Transverse colon (tissue), 4 donors: ENCODE data around the gene AOPEP. TPM values are rescaled to one million over a fixed set of nuclear protein-coding genes. Genes with fewer than 3 reads are reported as not detected.

Experiments
- DNase-seq: peaks from one replicate; pipeline ENCODE4 v3.0.0-alpha.2; 2019
- H3K27ac ChIP-seq, 4 donors: fragments of 200-600 bp; sonication (generic); 2 replicates each; pipeline ENCODE4 v1.5.1; 2016 to 2018; ENCODE audit warnings: inconsistent platforms in 4 of 4
- H3K27me3 ChIP-seq: fragments of 200-600 bp; sonication (generic); 2 replicates; pipeline ENCODE4 v1.5.1; 2017; ENCODE audit warnings: inconsistent platforms
- H3K36me3 ChIP-seq, 4 donors: fragments of 200-600 bp; sonication (generic); 2 replicates each; pipeline ENCODE4 v1.5.1; 2017 to 2019; ENCODE audit warnings: inconsistent platforms in 4 of 4
- H3K4me1 ChIP-seq, 4 donors: fragments of 200-600 bp; sonication (generic); 2 replicates each; pipeline ENCODE4 v1.5.1; 2017 to 2020; ENCODE audit warnings: inconsistent platforms in 4 of 4
- H3K4me3 ChIP-seq, 4 donors: fragments of 200-600 bp; sonication (generic); 1 replicate in 1 of 4; 2 replicates in 3 of 4; pipeline versions ENCODE4 v1.5.1 to v1.6.1; 2017 to 2019; ENCODE audit warnings: inconsistent platforms in 4 of 4
- H3K9me3 ChIP-seq, 2 donors: fragments of 200-600 bp; sonication (generic); 2 replicates each; pipeline ENCODE4 v1.5.1; 2017 to 2019; ENCODE audit warnings: inconsistent platforms in 2 of 2
- CTCF ChIP-seq, 5 experiments: fragments of 200-600 bp in 3 of 5; fragments of 450-650 bp in 2 of 5; sonication (generic) in 3 of 5; IDR thresholded peaks; 1 replicate in 2 of 5; 2 replicates in 3 of 5; pipeline ENCODE4 v1.5.1; 2016 to 2017; ENCODE audit warnings: antibody characterized with exemption in 5 of 5, inconsistent platforms in 3 of 5, mild to moderate bottlenecking in 2 of 5, moderate library complexity in 1 of 5
- EP300 ChIP-seq: sonication (generic); formaldehyde crosslinking; IDR thresholded peaks from one replicate; pipeline ENCODE4 v1.6.1; 2017; ENCODE audit warnings: antibody characterized with exemption, low read depth
- POLR2A ChIP-seq: fragments of 450-650 bp; IDR thresholded peaks from one replicate; pipeline ENCODE4 v1.6.1; 2016; ENCODE audit warnings: antibody characterized with exemption, mild to moderate bottlenecking, moderate library complexity
- POLR2AphosphoS5 ChIP-seq, 3 donors: sonication (generic); formaldehyde crosslinking; IDR thresholded peaks; one replicate each; pipeline ENCODE4 v1.6.1; 2016; ENCODE audit warnings: antibody characterized with exemption in 3 of 3
- WGBS, 2 donors: methylation state at CpG; one replicate each; pipeline ENCODE4 v1.1.5; 2018; ENCODE audit warnings: low coverage in 1 of 2; 5-methylcytosine and 5-hydroxymethylcytosine counted together
- in situ Hi-C, 4 donors: fragments of 200-750 bp; cut with MboI; loops; one replicate each; pipeline versions ENCODE4 v1.15.0 to v1.15.1; 2017; ENCODE audit warnings: low sequenced_read_pairs in 3 of 4, low pct_ligation_motif_present in 1 of 4, low pct_unique_long_range_greater_than_20kb in 1 of 4
- intact Hi-C: fragments of 100-400 bp; cut with DNase I; formaldehyde crosslinking; loops from one replicate; pipeline ENCODE4 v1.15.1; 2023; ENCODE audit warnings: low total_unique reads
- total RNA-seq, 4 donors: library from RNA; depleted of rRNA; stranded (reverse); fragments of >200 nt; gene quantifications; one replicate each; pipeline ENCODE4 v1.1.0, GENCODE V29; 2016

The AOPEP gene
- total RNA-seq, 4 donors from 2014 or later, result 53.0 to 129 (median 92.7) TPM

GRCh38 chr9:95097279-95097678, 370.8 kb downstream of the AOPEP start:
- intact Hi-C loops, result no loop called here
- Histone ChIP-seq H3K4me1 (peaks cover 14 to 42% (median 26%) of the 10 kb centered on the region in 4 donors), H3K27ac (no peak overlapping the region), H3K9me3 (no peaks in the 10 kb centered on the region), H3K4me3 (no peak overlapping the region), H3K36me3 (no peaks in the 10 kb centered on the region), H3K27me3 (no peaks in the 10 kb centered on the region)
- no peak for TF ChIP-seq POLR2AphosphoS5 (IDR thresholded peaks at IDR 0.05)
- no peak for TF ChIP-seq CTCF (IDR thresholded peaks at IDR 0.05)
- TF ChIP-seq EP300, result no peak
- TF ChIP-seq POLR2A, result no peak
- WGBS, 2 donors, result 90% methylated on average over 3 of the region's 7 CpGs; no CpG with 5 or more reads in 1 of the 2 donors
- in situ Hi-C loops, result no loop called here
- DNase-seq, result no peak

DNA sequence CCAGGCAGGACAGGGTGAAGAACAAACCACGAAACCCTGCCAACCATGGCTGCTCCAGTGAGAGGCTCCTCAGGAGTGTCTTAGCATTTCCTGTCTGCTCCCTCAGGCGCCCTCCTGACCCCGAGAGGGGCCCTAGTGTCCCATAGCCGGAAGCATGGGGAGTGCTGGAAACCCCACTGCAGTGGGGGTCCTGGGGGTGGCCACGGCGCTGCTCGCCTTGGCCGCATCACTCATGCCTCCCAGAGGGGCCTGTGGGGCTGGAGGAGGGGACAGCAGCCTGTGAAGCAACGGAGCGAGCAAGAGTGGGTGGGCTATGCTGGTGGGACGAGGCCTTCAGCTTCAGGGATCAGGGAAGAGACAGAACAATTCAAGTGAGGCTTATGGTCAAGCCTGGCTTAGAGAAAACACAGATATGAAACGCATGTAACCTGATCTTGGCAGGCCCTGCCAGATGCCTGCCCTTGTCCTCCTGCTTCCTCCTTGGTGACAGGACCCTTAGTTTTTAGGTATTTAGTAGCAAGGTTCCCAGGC, 372.0 kb downstream of the AOPEP start:
- 92% methylated on average over 12 of the region's 12 CpGs; no CpG with 5 or more reads in 1 of the 2 donors for WGBS, 2 donors
- Histone ChIP-seq H3K27me3 (no peaks in the 10 kb centered on the region), H3K4me3 (no peak overlapping the region), H3K36me3 (no peaks in the 10 kb centered on the region), H3K4me1 (peaks cover 11 to 42% (median 21%) of the 10 kb centered on the region in 4 donors), H3K27ac (peak overlapping the region; percentile 7 to 56 (median 31)), H3K9me3 (no peaks in the 10 kb centered on the region)
- in situ Hi-C loops (no loop called here), intact Hi-C loops (no loop called here)
- DNase-seq, result no peak
- TF ChIP-seq EP300 (no peak), CTCF (IDR thresholded peaks at IDR 0.05) (no peak), POLR2A (no peak), POLR2AphosphoS5 (IDR thresholded peaks at IDR 0.05) (no peak)

GRCh38 chr9:95099321-95100070, 373.0 kb downstream of the AOPEP start:
- in situ Hi-C loops, result loop anchor here in 1 of 4 donors (25.0 kb wide), 1 partner anchor 312 kb away; no protein-coding TSS in a partner anchor
- H3K27ac ChIP-seq, result peak overlapping the region in 3 of 4 donors; percentile 2 to 56 (median 14)
- 93% methylated on average over 24 of the region's 24 CpGs; no CpG with 5 or more reads in 1 of the 2 donors for WGBS, 2 donors

More at GRCh38 chr9:95099321-95100070, 373.0 kb downstream of the AOPEP start:
- TF ChIP-seq POLR2A, result no peak
- no peak for TF ChIP-seq POLR2AphosphoS5 (IDR thresholded peaks at IDR 0.05)
- no peak for TF ChIP-seq EP300
- TF ChIP-seq CTCF (IDR thresholded peaks at IDR 0.05), result no peak
- no peaks in the 10 kb centered on the region for H3K9me3 ChIP-seq
- intact Hi-C loops, result no loop called here
- peaks cover under 1 to 36% (median 18%) of the 10 kb centered on the region in 4 donors for H3K4me1 ChIP-seq
- H3K27me3 ChIP-seq, result no peaks in the 10 kb centered on the region
- no peak overlapping the region for H3K4me3 ChIP-seq
- DNase-seq, result no peak
- H3K36me3 ChIP-seq, result no peaks in the 10 kb centered on the region
